GM23338 (cell line): ENCODE data around the gene ARL6IP5.

Experiments used
- CREB1 ChIP-seq: fragments of 250-450 bp; sonication (Bioruptor Pico); IDR thresholded peaks from 2 replicates; pipeline ENCODE4 v1.5.0; 2020; ENCODE audit warnings: low read depth, mild to moderate bottlenecking, moderate library complexity
- CTCF ChIP-seq, 2 experiments: fragments of 200-600 bp in 1 of 2; sonication (generic) in 1 of 2; conservative IDR thresholded peaks; 2 replicates each; pipeline versions ENCODE4 v1.5.1 to v1.6.1; 2016 to 2017; ENCODE audit warnings: antibody characterized with exemption in 2 of 2, low read depth in 2 of 2, mild to moderate bottlenecking in 2 of 2, moderate library complexity in 1 of 2
- EZH2 ChIP-seq: fragments of 200-600 bp; sonication (generic); IDR thresholded peaks from one replicate; pipeline ENCODE4 v1.8.0; 2017; ENCODE audit warnings: antibody characterized with exemption, mild to moderate bottlenecking, low read depth; ENCODE audit not compliant: unreplicated experiment
- POLR2AphosphoS5 ChIP-seq: IDR thresholded peaks from 2 replicates; pipeline ENCODE4 v1.6.1; 2016; ENCODE audit warnings: antibody characterized with exemption, low read depth
- TF ChIP-seq, protein P1 (sequence below): IDR thresholded peaks from one replicate; pipeline ENCODE4 v1.6.1; 2018; ENCODE audit warnings: antibody characterized with exemption; ENCODE audit not compliant: unreplicated experiment

GRCh38 chr3:69108811-69109210 lies 24.1 kb downstream of the ARL6IP5 start:
- TF ChIP-seq CTCF (conservative IDR thresholded peaks at IDR 0.05; ENCODE audit: low read depth in 2 of 2) (no peak), EZH2 (no peak), POLR2AphosphoS5 (no peak), CREB1 (CRISPR knock-in tag) (no peak)
- TF ChIP-seq, protein P1, sequence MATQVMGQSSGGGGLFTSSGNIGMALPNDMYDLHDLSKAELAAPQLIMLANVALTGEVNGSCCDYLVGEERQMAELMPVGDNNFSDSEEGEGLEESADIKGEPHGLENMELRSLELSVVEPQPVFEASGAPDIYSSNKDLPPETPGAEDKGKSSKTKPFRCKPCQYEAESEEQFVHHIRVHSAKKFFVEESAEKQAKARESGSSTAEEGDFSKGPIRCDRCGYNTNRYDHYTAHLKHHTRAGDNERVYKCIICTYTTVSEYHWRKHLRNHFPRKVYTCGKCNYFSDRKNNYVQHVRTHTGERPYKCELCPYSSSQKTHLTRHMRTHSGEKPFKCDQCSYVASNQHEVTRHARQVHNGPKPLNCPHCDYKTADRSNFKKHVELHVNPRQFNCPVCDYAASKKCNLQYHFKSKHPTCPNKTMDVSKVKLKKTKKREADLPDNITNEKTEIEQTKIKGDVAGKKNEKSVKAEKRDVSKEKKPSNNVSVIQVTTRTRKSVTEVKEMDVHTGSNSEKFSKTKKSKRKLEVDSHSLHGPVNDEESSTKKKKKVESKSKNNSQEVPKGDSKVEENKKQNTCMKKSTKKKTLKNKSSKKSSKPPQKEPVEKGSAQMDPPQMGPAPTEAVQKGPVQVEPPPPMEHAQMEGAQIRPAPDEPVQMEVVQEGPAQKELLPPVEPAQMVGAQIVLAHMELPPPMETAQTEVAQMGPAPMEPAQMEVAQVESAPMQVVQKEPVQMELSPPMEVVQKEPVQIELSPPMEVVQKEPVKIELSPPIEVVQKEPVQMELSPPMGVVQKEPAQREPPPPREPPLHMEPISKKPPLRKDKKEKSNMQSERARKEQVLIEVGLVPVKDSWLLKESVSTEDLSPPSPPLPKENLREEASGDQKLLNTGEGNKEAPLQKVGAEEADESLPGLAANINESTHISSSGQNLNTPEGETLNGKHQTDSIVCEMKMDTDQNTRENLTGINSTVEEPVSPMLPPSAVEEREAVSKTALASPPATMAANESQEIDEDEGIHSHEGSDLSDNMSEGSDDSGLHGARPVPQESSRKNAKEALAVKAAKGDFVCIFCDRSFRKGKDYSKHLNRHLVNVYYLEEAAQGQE = no peak
